Activated CD4-positive, alpha-beta memory T cell treated with anti-CD3 and anti-CD28 coated beads, Interleukin-2, amount 10 ng/mL, durations not matched to agents 7 days and 5 days (primary cell): ENCODE data around the gene GOLPH3L. TPM values are rescaled to one million over a fixed set of nuclear protein-coding genes. Genes with fewer than 3 reads are reported as not detected.
"Not testable (repeated sequence)": the region's sequence is repeated elsewhere in the genome, so short reads cannot be mapped to it uniquely, and the experiment has no call there.

Experiments used
- CTCF ChIA-PET: fragments of 350-600 bp; sonication (Branson Sonifier 250); formaldehyde crosslinking; loops from one replicate; lab custom pipeline; 2021; ENCODE audit warnings: antibody characterized with exemption, inconsistent platforms; lab: Charles Lee
- POLR2A ChIA-PET: fragments of 350-600 bp; sonication (Branson Sonifier 250); formaldehyde crosslinking; loops from one replicate; lab custom pipeline; 2021; ENCODE audit warnings: antibody characterized with exemption; lab: Charles Lee
- DNase-seq: peaks from one replicate; pipeline ENCODE4 v3.0.0-alpha.2; 2020
- H3K27ac Mint-ChIP-seq: one replicate; pipeline ENCODE4 v1.8.0; 2021; ENCODE audit warnings: mild to moderate bottlenecking, mixed read lengths
- H3K27me3 Mint-ChIP-seq: one replicate; pipeline ENCODE4 v1.8.0; 2021; ENCODE audit warnings: mixed read lengths
- H3K36me3 Mint-ChIP-seq: one replicate; pipeline ENCODE4 v1.8.0; 2021; ENCODE audit warnings: low read depth, mixed read lengths
- H3K4me1 Mint-ChIP-seq: one replicate; pipeline ENCODE4 v1.8.0; 2021; ENCODE audit warnings: mixed read lengths
- H3K4me3 Mint-ChIP-seq: one replicate; pipeline ENCODE4 v1.8.0; 2021; ENCODE audit warnings: mild to moderate bottlenecking, mixed read lengths
- H3K9me3 Mint-ChIP-seq: one replicate; pipeline ENCODE4 v1.8.0; 2021; ENCODE audit warnings: mixed read lengths
- total RNA-seq, 2 experiments: library from RNA; stranded (reverse); gene quantifications; one replicate each; pipeline ENCODE4 v1.2.3, GENCODE V29; 2021

GOLPH3L gene
- total RNA-seq, 2 experiments from 2014 or later = 24.8 to 26.5 TPM

DNA sequence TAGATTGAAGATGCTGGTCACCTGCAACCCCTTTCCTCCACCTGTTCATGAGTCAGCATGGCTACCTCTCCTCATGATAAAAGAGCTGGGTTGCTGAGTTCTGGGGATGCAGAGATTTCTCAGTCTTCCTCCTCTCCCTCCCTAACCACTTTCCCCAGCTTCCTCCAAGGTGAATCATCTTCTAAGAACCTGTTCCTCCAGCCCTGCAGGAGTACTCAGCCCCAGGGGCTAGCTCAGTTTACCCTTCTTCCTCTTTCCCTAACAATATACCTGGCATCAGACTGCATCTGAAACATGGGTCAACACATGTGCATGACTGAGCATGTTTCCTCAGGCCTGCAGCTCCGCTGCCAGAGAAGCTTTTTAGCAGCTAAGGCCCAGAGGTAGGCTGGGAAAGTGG, 72.8 kb downstream of the GOLPH3L start:
- Mint-ChIP-seq H3K27ac (peak overlapping the region; percentile 57), H3K4me1 (peaks cover 70% of the 10 kb centered on the region), H3K36me3 (peaks cover 79% of the 10 kb centered on the region)
- H3K27me3 Mint-ChIP-seq, H3K9me3 Mint-ChIP-seq, DNase-seq, H3K4me3 Mint-ChIP-seq: not testable (repeated sequence)
- ChIA-PET POLR2A (interaction anchor here (2.6 to 17.4 kb wide), 3 partner anchors 10 to 59 kb away, joined by 9 to 402 read pairs (median 251); partner anchors contain the start of gene MCL1), CTCF (interaction anchor here (5.9 to 15.6 kb wide), 2 partner anchors 46 to 61 kb away, joined by 48 to 264 read pairs; partner anchors contain the start of gene MCL1)

DNA sequence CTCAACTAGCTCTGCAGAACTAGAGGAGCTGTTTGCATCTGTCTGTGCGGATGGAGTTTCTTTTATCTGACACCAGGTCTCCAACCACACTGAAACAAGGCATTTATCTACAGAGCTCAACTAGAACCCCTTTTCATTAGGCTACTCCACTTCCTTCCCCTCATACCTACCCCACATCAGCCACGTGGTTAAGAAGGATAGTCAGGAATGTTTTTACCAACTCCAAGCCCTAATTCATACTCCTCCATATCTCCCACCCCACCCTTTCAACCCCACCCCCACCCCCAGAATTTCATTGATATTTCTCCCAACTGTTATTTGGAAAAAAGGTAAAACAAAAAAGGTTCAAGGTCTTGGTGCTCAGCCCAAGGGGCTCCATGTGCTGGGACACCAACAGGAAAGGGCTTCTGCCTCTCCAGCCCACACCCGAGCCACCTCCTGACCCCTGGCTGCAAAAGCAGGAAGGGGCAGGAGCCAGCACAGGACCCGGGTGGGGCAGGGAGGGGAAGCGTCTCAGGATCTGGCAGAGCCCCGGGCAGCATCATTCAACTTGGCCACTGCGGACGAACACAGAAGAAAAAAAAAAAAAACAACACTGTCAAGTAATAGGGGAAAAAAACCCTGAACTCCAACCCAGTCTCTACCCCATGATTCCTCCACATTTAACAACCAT, 74.5 kb downstream of the GOLPH3L start:
- H3K4me3 Mint-ChIP-seq = no peak overlapping the region

GRCh38 chr1:150621497-150622302, 75.3 kb downstream of the GOLPH3L start:
- H3K27me3 Mint-ChIP-seq = no peaks in the 10 kb centered on the region
- peaks cover 79% of the 10 kb centered on the region for H3K36me3 Mint-ChIP-seq
- peaks cover 76% of the 10 kb centered on the region for H3K4me1 Mint-ChIP-seq
- DNase-seq = peak; percentile 70
- H3K9me3 Mint-ChIP-seq = no peaks in the 10 kb centered on the region
- POLR2A ChIA-PET = interaction anchor here (13.7 to 17.4 kb wide), 2 partner anchors 44 to 57 kb away, joined by 251 to 402 read pairs; partner anchors contain the start of gene MCL1
- CTCF ChIA-PET = interaction anchor here (0.5 to 15.6 kb wide), 9 partner anchors 8 to 374 kb away, joined by 4 to 264 read pairs (median 4); partner anchors contain the start of genes ENSA, GOLPH3L and MCL1
- H3K27ac Mint-ChIP-seq = peak overlapping the region; percentile 76
- H3K4me3 Mint-ChIP-seq = no peak overlapping the region

More for the DNA sequence above, 74.5 kb downstream of the GOLPH3L start:
- CTCF ChIA-PET = interaction anchor here (0.6 to 15.6 kb wide), 6 partner anchors 8 to 373 kb away, joined by 4 to 264 read pairs (median 8); partner anchors contain the start of gene MCL1
- Mint-ChIP-seq H3K27ac (peak overlapping the region; percentile 76), H3K4me1 (peaks cover 71% of the 10 kb centered on the region), H3K27me3 (no peaks in the 10 kb centered on the region), H3K36me3 (peaks cover 79% of the 10 kb centered on the region), H3K9me3 (no peaks in the 10 kb centered on the region)
- POLR2A ChIA-PET = interaction anchor here (2.6 to 17.4 kb wide), 3 partner anchors 9 to 58 kb away, joined by 9 to 402 read pairs (median 251); partner anchors contain the start of gene MCL1
- DNase-seq = no peak

DNA sequence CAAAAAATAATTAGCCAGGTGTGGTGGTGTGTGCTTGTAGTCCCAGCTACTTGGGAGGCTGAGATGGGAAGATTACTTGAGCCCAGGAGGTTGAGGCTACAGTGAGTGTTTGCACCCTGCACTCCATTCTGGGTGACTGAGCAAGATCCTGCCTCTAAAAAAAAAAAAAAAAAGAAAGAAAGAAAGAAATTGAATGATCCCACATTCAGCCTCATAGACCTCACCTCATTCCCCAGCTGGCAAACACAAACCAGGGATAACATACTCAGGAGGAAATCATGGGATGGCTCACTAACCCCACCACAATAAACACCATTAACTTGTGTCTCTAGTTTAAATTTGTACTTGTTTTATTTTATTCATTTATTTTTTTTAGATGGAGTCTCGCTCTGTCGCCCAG, 76.0 kb downstream of the GOLPH3L start:
- Mint-ChIP-seq H3K27ac (no peak overlapping the region), H3K4me3 (no peak overlapping the region), H3K27me3 (no peaks in the 10 kb centered on the region), H3K4me1 (peaks cover 80% of the 10 kb centered on the region), H3K9me3 (no peaks in the 10 kb centered on the region), H3K36me3 (peaks cover 80% of the 10 kb centered on the region)
- POLR2A ChIA-PET = interaction anchor here (13.7 to 17.4 kb wide), 2 partner anchors 43 to 56 kb away, joined by 251 to 402 read pairs; partner anchors contain the start of gene MCL1
- CTCF ChIA-PET = interaction anchor here (0.5 to 15.6 kb wide), 9 partner anchors 9 to 303 kb away, joined by 3 to 264 read pairs (median 5); partner anchors contain the start of genes ENSA, GOLPH3L and MCL1
- no peak for DNase-seq

DNA sequence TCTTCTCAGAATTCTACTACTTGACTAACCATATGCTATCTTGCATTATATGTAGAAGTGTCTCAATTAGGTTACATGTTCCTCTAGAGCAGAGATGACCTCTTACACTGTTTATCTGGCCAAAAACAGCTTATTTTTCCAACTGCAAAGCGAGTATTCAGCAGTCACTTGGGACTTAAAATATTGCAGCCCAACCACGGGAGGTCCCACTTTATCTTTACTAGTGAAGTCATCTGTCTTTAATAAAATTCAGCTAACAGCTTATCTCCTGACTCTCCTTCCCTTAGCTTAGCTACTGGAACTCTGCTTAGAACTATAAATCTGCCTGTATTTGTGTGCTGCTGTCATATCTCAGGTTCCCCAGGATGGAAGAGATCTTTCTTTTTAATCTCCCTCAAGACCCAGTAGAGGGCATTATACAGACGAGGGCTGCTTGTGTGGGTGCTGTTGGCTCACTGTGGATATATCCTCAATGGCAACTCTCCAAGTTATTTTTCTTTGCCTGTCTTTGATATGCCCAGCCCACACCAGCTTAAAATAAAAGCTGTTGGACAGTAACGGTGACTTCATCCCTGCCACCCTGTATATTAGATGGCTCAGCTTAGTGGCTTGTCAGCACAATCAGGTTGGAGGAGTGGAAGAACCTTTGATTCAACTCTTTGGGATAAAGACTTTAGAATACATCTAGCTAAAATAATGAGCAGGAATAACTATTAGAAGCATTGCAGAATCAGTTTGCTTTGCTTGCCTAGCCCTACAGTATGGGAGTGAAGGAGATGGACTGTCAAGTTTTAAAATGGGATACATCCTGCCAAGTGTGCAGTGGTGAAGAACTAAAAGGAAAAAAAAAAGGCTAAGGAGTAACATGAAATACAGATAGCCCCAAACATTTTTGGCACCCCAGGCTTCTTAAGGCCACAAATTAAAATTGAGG, 77.1 kb downstream of the GOLPH3L start:
- H3K4me3 Mint-ChIP-seq = no peak overlapping the region
- peak overlapping the region; percentile 17 for H3K27ac Mint-ChIP-seq
- ChIA-PET CTCF (interaction anchor here (0.6 to 15.6 kb wide), 9 partner anchors 8 to 103 kb away, joined by 3 to 264 read pairs (median 5); partner anchors contain the start of genes ENSA and MCL1), POLR2A (interaction anchor here (1.7 to 17.4 kb wide), 3 partner anchors 9 to 55 kb away, joined by 14 to 402 read pairs (median 251); partner anchors contain the start of genes ENSA and MCL1)
- no peaks in the 10 kb centered on the region for H3K27me3 Mint-ChIP-seq
- DNase-seq = no peak
- H3K4me1 Mint-ChIP-seq = peaks cover 80% of the 10 kb centered on the region
- peaks cover 79% of the 10 kb centered on the region for H3K36me3 Mint-ChIP-seq
- no peaks in the 10 kb centered on the region for H3K9me3 Mint-ChIP-seq

- peaks cover 60% of the 10 kb centered on the region for H3K36me3 Mint-ChIP-seq
- peaks cover 79% of the 10 kb centered on the region for H3K4me1 Mint-ChIP-seq
- peak overlapping the region; percentile 29 for H3K4me3 Mint-ChIP-seq
- H3K9me3 Mint-ChIP-seq = no peaks in the 10 kb centered on the region
- peak; percentile 31 for DNase-seq
- no peaks in the 10 kb centered on the region for H3K27me3 Mint-ChIP-seq
- ChIA-PET CTCF (interaction anchor here (0.6 to 15.6 kb wide), 4 partner anchors 37 to 423 kb away, joined by 4 to 264 read pairs (median 6); partner anchors contain the start of gene MCL1), POLR2A (interaction anchor here (0.9 to 17.4 kb wide), 7 partner anchors 11 to 71 kb away, joined by 3 to 402 read pairs (median 4); partner anchors contain the start of genes ADAMTSL4, ENSA and MCL1)
- peak overlapping the region; percentile 77 for H3K27ac Mint-ChIP-seq
Observed at GRCh38 chr1:150615346-150616201, 81.4 kb downstream of the GOLPH3L start.

- H3K4me3 Mint-ChIP-seq = peak overlapping the region; percentile 40
- H3K27ac Mint-ChIP-seq = peak overlapping the region; percentile 82
- ChIA-PET CTCF (interaction anchor here (0.9 to 15.6 kb wide), 5 partner anchors 9 to 50 kb away, joined by 3 to 264 read pairs (median 4); partner anchors contain the start of genes ENSA and MCL1), POLR2A (interaction anchor here (0.6 to 17.4 kb wide), 9 partner anchors 10 to 1005 kb away, joined by 3 to 402 read pairs (median 9); partner anchors contain the start of genes ENSA and MCL1)
- peak; percentile 62 for DNase-seq
- H3K9me3 Mint-ChIP-seq = no peaks in the 10 kb centered on the region
- no peaks in the 10 kb centered on the region for H3K27me3 Mint-ChIP-seq
- H3K36me3 Mint-ChIP-seq = peaks cover 44% of the 10 kb centered on the region
- H3K4me1 Mint-ChIP-seq = peaks cover 69% of the 10 kb centered on the region
Observed at GRCh38 chr1:150613061-150613920, 83.7 kb downstream of the GOLPH3L start.

DNA sequence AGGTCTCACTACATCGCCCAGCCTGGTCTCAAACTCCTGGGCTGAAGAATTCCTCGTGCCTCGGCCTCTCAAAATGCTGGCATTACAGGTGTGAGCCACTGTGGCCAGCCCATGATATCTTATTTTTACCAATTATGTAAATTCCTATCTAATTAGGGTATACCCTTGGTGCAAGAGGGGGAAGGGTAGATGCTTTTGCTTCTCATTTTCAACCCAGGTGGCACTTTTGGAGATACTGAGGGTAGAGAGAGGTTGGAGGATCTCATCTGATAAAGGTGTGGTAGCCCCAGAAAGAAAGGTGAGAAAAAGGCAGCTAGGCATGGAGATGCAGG, 85.0 kb downstream of the GOLPH3L start:
- Mint-ChIP-seq H3K36me3 (peaks cover 42% of the 10 kb centered on the region), H3K27ac (peak overlapping the region; percentile 82), H3K4me3 (peak overlapping the region; percentile 53), H3K4me1 (peaks cover 66% of the 10 kb centered on the region), H3K27me3 (no peaks in the 10 kb centered on the region), H3K9me3 (no peaks in the 10 kb centered on the region)
- ChIA-PET POLR2A (interaction anchor here (1.0 to 17.4 kb wide), 4 partner anchors 16 to 47 kb away, joined by 3 to 402 read pairs (median 132); partner anchors contain the start of genes ENSA and MCL1), CTCF (interaction anchor here (0.9 to 15.6 kb wide), 4 partner anchors 8 to 49 kb away, joined by 3 to 264 read pairs (median 7); no protein-coding TSS in a partner anchor)
- DNase-seq = no peak

- H3K4me1 Mint-ChIP-seq = peaks cover 56% of the 10 kb centered on the region
- POLR2A ChIA-PET = interaction anchor here (2.2 to 17.4 kb wide), 3 partner anchors 19 to 46 kb away, joined by 12 to 402 read pairs (median 17); partner anchors contain the start of genes ENSA and MCL1
- H3K4me3 Mint-ChIP-seq = no peak overlapping the region
- CTCF ChIA-PET = interaction anchor here (2.1 to 15.6 kb wide), 2 partner anchors 11 to 47 kb away, joined by 11 to 264 read pairs; no protein-coding TSS in a partner anchor
- no peaks in the 10 kb centered on the region for H3K27me3 Mint-ChIP-seq
- peaks cover 35% of the 10 kb centered on the region for H3K36me3 Mint-ChIP-seq
- no peaks in the 10 kb centered on the region for H3K9me3 Mint-ChIP-seq
- no peak for DNase-seq
- no peak overlapping the region for H3K27ac Mint-ChIP-seq
Observed at GRCh38 chr1:150610576-150610975, 86.4 kb downstream of the GOLPH3L start.

GRCh38 chr1:150609732-150610131, 87.2 kb downstream of the GOLPH3L start:
- CTCF ChIA-PET = interaction anchor here (1.2 to 15.6 kb wide), 3 partner anchors 10 to 46 kb away, joined by 4 to 264 read pairs (median 5); no protein-coding TSS in a partner anchor
- Mint-ChIP-seq H3K9me3 (no peaks in the 10 kb centered on the region), H3K27ac (peak overlapping the region; percentile 12), H3K4me1 (peaks cover 51% of the 10 kb centered on the region), H3K27me3 (no peaks in the 10 kb centered on the region), H3K4me3 (no peak overlapping the region), H3K36me3 (peaks cover 30% of the 10 kb centered on the region)
- no peak for DNase-seq
- POLR2A ChIA-PET = interaction anchor here (2.2 to 17.4 kb wide), 3 partner anchors 20 to 45 kb away, joined by 8 to 402 read pairs (median 17); partner anchors contain the start of genes ENSA and MCL1
